IPS-11a (cell line): ENCODE measurements around the gene CD300LF.

ENCODE experiments used
- H3K4me3 ChIP-seq: one replicate; pipeline ENCODE4 v1.5.1; 2013; ENCODE audit warnings: low read depth, low read length, control low read depth

The CD300LF gene

GRCh38 chr17:74712756-74713155 lies at the start of gene CD300LF:
TSS of gene CD300LF (minus strand) at chr17:74712923. CDS start at chr17:74712866, 57 bp downstream.
- H3K4me3 ChIP-seq = no peak within 1 kb of the TSS

GRCh38 chr17:74761931-74762330 lies 49.2 kb upstream of the CD300LF start:
- H3K4me3 ChIP-seq = no peak overlapping the region

- no peak overlapping the region for H3K4me3 ChIP-seq
These were observed 48.7 kb upstream of the CD300LF start for GRCh38 chr17:74761419-74761818.

GRCh38 chr17:74760404-74761105 lies 47.8 kb upstream of the CD300LF start:
- no peak overlapping the region for H3K4me3 ChIP-seq

GRCh38 chr17:74759941-74760340 lies 47.2 kb upstream of the CD300LF start:
- no peak overlapping the region for H3K4me3 ChIP-seq

- no peak overlapping the region for H3K4me3 ChIP-seq
These were observed 46.6 kb upstream of the CD300LF start for GRCh38 chr17:74759243-74759801.

- H3K4me3 ChIP-seq = no peak overlapping the region
These were observed 46.1 kb upstream of the CD300LF start for GRCh38 chr17:74758848-74759168.

- no peak overlapping the region for H3K4me3 ChIP-seq
These were observed 45.5 kb upstream of the CD300LF start for GRCh38 chr17:74757931-74758847.

GRCh38 chr17:74757502-74757901 lies 44.8 kb upstream of the CD300LF start:
- no peak overlapping the region for H3K4me3 ChIP-seq

GRCh38 chr17:74756891-74757290 lies 44.2 kb upstream of the CD300LF start:
- H3K4me3 ChIP-seq = no peak overlapping the region

GRCh38 chr17:74755533-74755932 lies 42.8 kb upstream of the CD300LF start:
- no peak overlapping the region for H3K4me3 ChIP-seq

GRCh38 chr17:74754832-74755231 lies 42.1 kb upstream of the CD300LF start:
- H3K4me3 ChIP-seq = no peak overlapping the region

GRCh38 chr17:74752822-74753401 lies 40.2 kb upstream of the CD300LF start:
- no peak overlapping the region for H3K4me3 ChIP-seq

GRCh38 chr17:74752415-74752814 lies 39.7 kb upstream of the CD300LF start:
- H3K4me3 ChIP-seq = no peak overlapping the region

- peak overlapping the region; percentile 88 for H3K4me3 ChIP-seq
These were observed 37.8 kb upstream of the CD300LF start for GRCh38 chr17:74750327-74751069.

- H3K4me3 ChIP-seq = peak overlapping the region; percentile 88
These were observed 37.3 kb upstream of the CD300LF start for GRCh38 chr17:74750039-74750326.

GRCh38 chr17:74749279-74750038 lies 36.7 kb upstream of the CD300LF start:
- peak overlapping the region; percentile 88 for H3K4me3 ChIP-seq

- peak within 1 kb of the TSS; percentile 88 for H3K4me3 ChIP-seq
These were observed 36.0 kb upstream of the CD300LF start, which contains the start of gene NHERF1 for GRCh38 chr17:74748529-74749278. TSS of gene NHERF1 (plus strand) at chr17:74748628. CDS start at chr17:74748847, 219 bp downstream.

- peak overlapping the region; percentile 88 for H3K4me3 ChIP-seq
These were observed 35.5 kb upstream of the CD300LF start for GRCh38 chr17:74748279-74748528.

- no peak overlapping the region for H3K4me3 ChIP-seq
These were observed 34.2 kb upstream of the CD300LF start for GRCh38 chr17:74746922-74747321.
